HG02642 (cell line): ENCODE results near the gene ATP5MG.
A peak's percentile ranks its signal among the peaks of the same experiment; 100 is the strongest.

Experiments
- ATAC-seq: cut with Tn5 transposase; IDR thresholded peaks from one replicate; pipeline ENCODE4 v1.9.1; 2021; ENCODE audit warnings: mild to moderate bottlenecking; ENCODE audit not compliant: unreplicated experiment, poor library complexity

ATP5MG gene

GRCh38 chr11:118438314-118438931, 37.0 kb downstream of the ATP5MG start:
- no peak for ATAC-seq

- no peak for ATAC-seq
These were observed 38.2 kb downstream of the ATP5MG start for GRCh38 chr11:118439646-118440045.

DNA sequence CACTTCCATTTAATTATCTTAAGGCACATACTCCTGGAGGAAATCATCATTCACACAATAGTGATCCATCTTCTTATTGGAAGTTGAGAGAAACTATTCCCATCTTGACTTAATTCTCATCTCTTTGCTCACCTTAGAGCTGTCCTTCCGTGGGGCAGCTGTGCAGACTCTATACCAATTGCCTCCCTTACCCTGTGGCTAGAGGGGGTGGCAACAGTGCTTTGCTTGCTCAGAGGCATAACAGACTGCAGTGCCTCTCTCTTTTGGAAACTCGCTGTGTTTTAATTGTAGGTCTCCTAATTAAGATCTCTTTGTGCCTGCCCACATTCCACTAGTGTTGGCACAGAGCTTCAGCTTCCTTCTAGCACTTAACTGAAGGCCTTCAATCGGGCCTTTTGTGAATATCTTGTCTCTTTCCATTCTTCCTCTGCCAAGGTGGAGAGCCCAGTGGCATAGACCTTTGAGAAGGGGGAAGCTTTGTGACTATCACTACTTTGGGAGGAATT, 40.4 kb downstream of the ATP5MG start:
- no peak for ATAC-seq

DNA sequence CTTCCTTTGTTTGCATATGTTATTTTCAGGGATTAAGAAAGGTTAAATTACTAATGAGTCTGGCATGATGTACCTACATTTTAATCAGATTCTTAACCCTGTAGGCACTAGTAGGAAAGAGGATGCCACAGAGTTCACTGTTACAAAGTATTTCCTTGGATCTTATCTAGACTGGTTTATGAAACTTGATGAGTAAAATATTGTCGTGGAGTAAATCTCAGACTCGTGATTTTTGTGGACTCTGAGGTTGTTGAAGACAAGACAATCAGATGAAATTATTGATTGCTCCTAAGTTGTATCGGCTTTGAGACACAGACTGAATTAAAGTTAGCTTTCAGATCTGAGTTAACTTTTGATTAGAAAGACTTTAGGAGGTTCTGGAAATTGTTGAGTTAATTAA, 40.9 kb downstream of the ATP5MG start:
- ATAC-seq: no peak

DNA sequence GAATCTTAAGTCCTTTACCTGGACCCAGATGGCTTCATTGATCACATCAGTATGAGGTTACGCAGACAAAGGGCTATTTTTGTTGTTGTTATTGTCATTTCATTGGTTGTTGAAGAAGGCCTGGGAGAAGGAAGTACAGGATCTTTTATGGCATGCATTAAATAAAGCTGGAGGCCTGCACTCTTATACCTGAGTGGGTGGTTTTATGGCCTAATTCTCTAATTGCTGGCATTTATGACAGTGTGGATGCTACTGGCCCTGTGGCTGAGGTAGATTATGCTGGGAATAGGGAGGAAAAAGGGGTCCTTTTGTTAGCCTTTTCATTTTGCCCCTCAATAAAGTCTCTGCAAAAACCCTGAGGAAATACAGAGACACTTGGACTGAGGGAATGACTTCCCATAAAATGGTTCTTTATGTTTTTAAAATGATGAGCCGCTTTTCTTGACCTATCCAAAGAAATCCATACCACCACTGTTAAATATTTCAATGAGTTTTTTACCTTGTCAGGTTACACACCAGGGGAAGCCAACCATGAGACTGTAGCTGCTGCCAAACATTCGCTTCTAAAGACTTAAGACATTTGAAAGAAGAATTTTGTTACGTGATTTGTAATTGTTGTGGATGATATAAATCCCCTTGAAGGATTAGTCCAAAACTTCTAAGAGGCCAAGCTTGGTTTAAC, 41.6 kb downstream of the ATP5MG start:
- no peak for ATAC-seq

- no peak for ATAC-seq
These were observed 42.3 kb downstream of the ATP5MG start for GRCh38 chr11:118443590-118444218.

- no peak for ATAC-seq
These were observed 46.0 kb downstream of the ATP5MG start for GRCh38 chr11:118447423-118447822.

- peak; percentile 78 for ATAC-seq
These were observed 46.9 kb downstream of the ATP5MG start for GRCh38 chr11:118448294-118448693.

GRCh38 chr11:118449316-118449918, 48.0 kb downstream of the ATP5MG start:
- ATAC-seq: no peak

- ATAC-seq: no peak
These were observed 49.0 kb downstream of the ATP5MG start for GRCh38 chr11:118450451-118450850.
